Muscle layer of colon (tissue), 2 donors: ENCODE results near the gene MEF2D.

Experiments
- H3K27ac ChIP-seq: one replicate; pipeline ENCODE4 v1.7.0; 2013; ENCODE audit warnings: low read depth, mild to moderate bottlenecking, low read length, moderate library complexity
- H3K27me3 ChIP-seq, 2 donors: one replicate each; pipeline ENCODE4 v1.7.0; 2013; ENCODE audit warnings: low read length in 2 of 2, mild to moderate bottlenecking in 2 of 2; ENCODE audit not compliant: insufficient read depth in 2 of 2, control insufficient read depth in 1 of 2
- H3K36me3 ChIP-seq: one replicate; pipeline ENCODE4 v1.7.0; 2013; ENCODE audit warnings: mild to moderate bottlenecking, low read length; ENCODE audit not compliant: insufficient read depth
- H3K4me1 ChIP-seq: one replicate; pipeline ENCODE4 v1.7.0; 2013; ENCODE audit warnings: mild to moderate bottlenecking, low read length; ENCODE audit not compliant: insufficient read depth
- H3K4me3 ChIP-seq, 2 donors: one replicate each; pipeline ENCODE4 v1.7.0; 2013; ENCODE audit warnings: low read length in 2 of 2, low read depth in 1 of 2, mild to moderate bottlenecking in 1 of 2, moderate library complexity in 1 of 2
- H3K9ac ChIP-seq: one replicate; pipeline ENCODE4 v1.7.0; 2013; ENCODE audit warnings: low read length
- H3K9me3 ChIP-seq: one replicate; pipeline ENCODE4 v1.7.0; 2013; ENCODE audit warnings: mild to moderate bottlenecking, low read length
- donor health status: abdominal sarcoma.
- donor health status: Adenocarcinoma of cecum.

The MEF2D gene

DNA sequence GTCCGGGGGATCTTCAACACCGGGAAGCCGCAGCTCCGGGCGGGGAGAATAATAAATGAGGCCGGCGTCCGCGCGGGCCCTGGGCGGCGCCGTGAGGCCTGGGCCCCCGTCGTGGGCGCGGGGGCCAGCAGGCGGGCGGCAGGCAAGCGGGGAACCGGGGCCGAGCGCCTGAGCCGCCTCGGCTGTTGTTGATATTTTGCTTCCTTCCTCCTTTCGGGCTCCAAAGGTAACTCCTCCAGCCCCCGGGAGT, at the start of gene MEF2D:
MEF2D (minus strand) TSS at position 233 of the 250 bp plus-strand sequence. CDS start 17,483 bp downstream, outside the sequence.
- H3K4me3 ChIP-seq = peak within 1 kb of the TSS; percentile 87 to 100
- peak within 1 kb of the TSS; percentile 99 for H3K9ac ChIP-seq
- peak within 1 kb of the TSS; percentile 96 for H3K27ac ChIP-seq
- no peaks in the 10 kb centered on the region for H3K9me3 ChIP-seq
- peaks cover under 1% of the 10 kb centered on the region for H3K36me3 ChIP-seq
- H3K4me1 ChIP-seq = peaks cover 73% of the 10 kb centered on the region
- no peaks in the 10 kb centered on the region for H3K27me3 ChIP-seq

DNA sequence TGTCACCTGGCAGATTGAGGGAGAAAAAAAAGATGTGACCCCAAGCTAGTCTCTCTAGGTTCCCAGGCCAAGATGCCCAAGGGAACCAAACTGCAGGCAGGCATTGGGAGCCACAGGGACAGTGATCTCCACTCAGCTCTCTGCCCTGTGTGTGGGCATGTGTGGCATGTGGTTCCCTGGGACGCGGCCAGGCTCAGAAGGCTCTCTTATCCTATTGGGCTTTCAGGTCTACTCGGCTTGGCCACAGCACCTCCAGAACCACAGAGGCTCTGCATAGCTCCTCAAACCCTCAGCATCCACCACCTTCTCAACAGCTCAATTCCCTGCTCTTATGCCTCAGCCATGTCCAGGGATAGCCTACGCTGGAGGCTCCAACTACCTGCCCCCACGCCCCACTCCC, 49.8 kb upstream of the MEF2D start:
- H3K36me3 ChIP-seq = no peaks in the 10 kb centered on the region
- H3K4me3 ChIP-seq = no peak overlapping the region
- H3K4me1 ChIP-seq = peaks cover 8% of the 10 kb centered on the region
- no peaks in the 10 kb centered on the region for H3K9me3 ChIP-seq
- no peak overlapping the region for H3K27ac ChIP-seq
- H3K27me3 ChIP-seq = no peaks in the 10 kb centered on the region
- H3K9ac ChIP-seq = no peak overlapping the region

GRCh38 chr1:156549831-156550230, 49.3 kb upstream of the MEF2D start:
- Histone ChIP-seq H3K9ac (no peak overlapping the region), H3K27ac (no peak overlapping the region), H3K4me3 (no peak overlapping the region), H3K36me3 (no peaks in the 10 kb centered on the region), H3K27me3 (no peaks in the 10 kb centered on the region), H3K9me3 (no peaks in the 10 kb centered on the region), H3K4me1 (peaks cover 8% of the 10 kb centered on the region)

GRCh38 chr1:156549390-156549789, 48.8 kb upstream of the MEF2D start:
- Histone ChIP-seq H3K27me3 (no peaks in the 10 kb centered on the region), H3K4me1 (peaks cover 5% of the 10 kb centered on the region), H3K9ac (no peak overlapping the region), H3K4me3 (no peak overlapping the region), H3K9me3 (no peaks in the 10 kb centered on the region), H3K36me3 (no peaks in the 10 kb centered on the region), H3K27ac (no peak overlapping the region)

DNA sequence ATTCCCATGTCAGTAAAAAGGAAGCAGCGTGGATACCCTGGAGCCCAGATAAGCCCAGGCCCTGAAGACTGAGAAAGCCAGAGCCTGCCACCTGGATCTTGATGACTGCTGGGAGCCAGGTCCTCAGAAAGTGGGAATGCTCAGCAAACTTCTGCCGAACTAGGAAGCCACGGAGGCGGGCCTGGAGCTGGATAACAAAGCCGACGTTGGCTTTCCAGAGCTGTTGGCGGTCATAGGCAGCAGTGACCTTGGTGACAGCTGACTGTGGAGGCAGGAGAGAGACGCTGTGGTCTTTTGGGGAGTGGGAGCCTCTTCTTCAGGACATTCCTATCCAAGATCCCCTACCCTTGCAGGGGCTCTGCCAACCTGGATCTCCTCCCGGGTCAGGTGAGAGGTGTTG, 47.4 kb upstream of the MEF2D start:
- Histone ChIP-seq H3K36me3 (no peaks in the 10 kb centered on the region), H3K4me3 (no peak overlapping the region), H3K4me1 (no peaks in the 10 kb centered on the region), H3K27me3 (no peaks in the 10 kb centered on the region), H3K27ac (no peak overlapping the region), H3K9ac (no peak overlapping the region), H3K9me3 (no peaks in the 10 kb centered on the region)

GRCh38 chr1:156547434-156547833, 46.9 kb upstream of the MEF2D start:
- Histone ChIP-seq H3K4me3 (no peak overlapping the region), H3K4me1 (no peaks in the 10 kb centered on the region), H3K27ac (no peak overlapping the region), H3K27me3 (no peaks in the 10 kb centered on the region), H3K36me3 (no peaks in the 10 kb centered on the region), H3K9me3 (no peaks in the 10 kb centered on the region), H3K9ac (no peak overlapping the region)

GRCh38 chr1:156546267-156546666, 45.7 kb upstream of the MEF2D start:
- Histone ChIP-seq H3K4me1 (no peaks in the 10 kb centered on the region), H3K27ac (no peak overlapping the region), H3K4me3 (no peak overlapping the region), H3K9ac (no peak overlapping the region), H3K9me3 (no peaks in the 10 kb centered on the region), H3K27me3 (no peaks in the 10 kb centered on the region), H3K36me3 (no peaks in the 10 kb centered on the region)

DNA sequence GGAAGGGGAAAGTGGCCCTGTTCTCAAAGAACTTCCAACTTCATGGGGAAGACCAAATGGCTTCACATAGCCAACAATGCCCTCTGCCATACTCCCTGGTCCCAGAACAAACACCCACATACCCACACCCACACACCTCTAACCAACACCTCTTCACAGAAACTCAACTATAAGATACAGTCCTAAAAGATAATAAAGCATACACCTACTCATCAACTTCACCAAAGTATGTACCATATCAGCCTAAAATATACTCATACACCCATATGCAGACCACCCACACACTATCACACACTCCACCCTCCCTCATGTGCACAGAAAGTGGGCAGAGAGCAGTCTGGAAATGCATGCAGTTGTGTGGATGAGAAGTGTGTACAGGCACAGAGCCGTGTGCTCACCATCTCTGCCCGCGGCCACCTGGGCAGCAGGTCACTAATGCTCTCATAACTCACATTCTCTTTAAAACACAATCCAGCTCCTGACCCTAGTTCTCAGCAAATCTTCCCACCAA, 44.1 kb upstream of the MEF2D start:
- no peak overlapping the region for H3K9ac ChIP-seq
- H3K27me3 ChIP-seq = no peaks in the 10 kb centered on the region
- no peaks in the 10 kb centered on the region for H3K36me3 ChIP-seq
- no peaks in the 10 kb centered on the region for H3K4me1 ChIP-seq
- no peak overlapping the region for H3K27ac ChIP-seq
- H3K4me3 ChIP-seq = no peak overlapping the region
- H3K9me3 ChIP-seq = no peaks in the 10 kb centered on the region

GRCh38 chr1:156543066-156543465, 42.5 kb upstream of the MEF2D start:
- H3K4me1 ChIP-seq = peaks cover 5% of the 10 kb centered on the region
- no peaks in the 10 kb centered on the region for H3K9me3 ChIP-seq

DNA sequence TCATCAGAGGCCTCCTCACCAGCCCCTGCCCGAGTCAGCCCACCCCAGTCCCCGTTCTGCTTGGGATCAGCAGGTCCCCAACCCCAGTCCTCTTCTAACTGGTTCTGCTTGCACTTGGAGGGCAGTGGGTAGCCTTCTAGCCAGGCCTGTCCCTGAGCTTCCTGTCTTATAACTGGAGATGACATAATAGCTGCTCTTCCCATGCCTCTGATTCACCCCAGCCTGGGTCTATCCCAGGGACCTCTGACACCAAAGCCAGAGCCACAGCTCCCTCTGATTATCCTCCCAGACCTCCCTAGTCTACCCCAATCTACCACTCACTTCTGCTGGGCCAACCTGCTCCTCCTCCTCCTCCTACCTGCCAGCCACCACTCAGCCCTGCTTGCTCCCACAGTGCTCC, 40.4 kb upstream of the MEF2D start:
- Histone ChIP-seq H3K27ac (no peak overlapping the region), H3K9me3 (no peaks in the 10 kb centered on the region), H3K9ac (no peak overlapping the region), H3K27me3 (no peaks in the 10 kb centered on the region), H3K4me1 (peaks cover 5% of the 10 kb centered on the region), H3K36me3 (no peaks in the 10 kb centered on the region), H3K4me3 (no peak overlapping the region)

More at GRCh38 chr1:156543066-156543465, 42.5 kb upstream of the MEF2D start:
- H3K36me3 ChIP-seq = no peaks in the 10 kb centered on the region
- no peak overlapping the region for H3K27ac ChIP-seq
- no peaks in the 10 kb centered on the region for H3K27me3 ChIP-seq
- no peak overlapping the region for H3K4me3 ChIP-seq
- no peak overlapping the region for H3K9ac ChIP-seq

- Histone ChIP-seq H3K9ac (no peak overlapping the region), H3K27ac (no peak overlapping the region), H3K4me3 (no peak overlapping the region), H3K27me3 (no peaks in the 10 kb centered on the region), H3K36me3 (no peaks in the 10 kb centered on the region), H3K9me3 (no peaks in the 10 kb centered on the region), H3K4me1 (peaks cover 5% of the 10 kb centered on the region)
These were observed 39.3 kb upstream of the MEF2D start for GRCh38 chr1:156539818-156540355.

GRCh38 chr1:156538711-156539440, 38.3 kb upstream of the MEF2D start:
- H3K9ac ChIP-seq = no peak overlapping the region

More at GRCh38 chr1:156538711-156539440, 38.3 kb upstream of the MEF2D start:
- Histone ChIP-seq H3K9me3 (no peaks in the 10 kb centered on the region), H3K36me3 (no peaks in the 10 kb centered on the region), H3K27me3 (no peaks in the 10 kb centered on the region), H3K27ac (no peak overlapping the region), H3K4me3 (no peak overlapping the region), H3K4me1 (peaks cover 5% of the 10 kb centered on the region)
